Caco-2 (cell line): ENCODE measurements around the gene SYTL5. TPM values are rescaled to one million over a fixed set of nuclear protein-coding genes. Genes with fewer than 3 reads are reported as not detected.

Experiments used
- BruUV-seq: library from RNA; stranded (reverse); fragments of 400-500 nt; replicated peaks from 2 replicates; lab custom pipeline; 2021; lab: Mats Ljungman, UMichigan
- CTCF ChIA-PET: fragments of 300-600 bp; sonication (Branson Sonifier 250); formaldehyde crosslinking; loops from one replicate; lab custom pipeline; 2022; ENCODE audit warnings: antibody characterized with exemption; lab: Charles Lee
- POLR2A ChIA-PET: fragments of 300-600 bp; sonication (Branson Sonifier 250); formaldehyde crosslinking; loops from one replicate; lab custom pipeline; 2022; ENCODE audit warnings: antibody characterized with exemption; lab: Charles Lee
- DNase-seq, 2 experiments: peaks; one replicate each; pipeline versions ENCODE4 v3.0.0 to v3.0.0-alpha.2; 2020 to 2022
- H3K27me3 ChIP-seq: replicated peaks from 2 replicates; pipeline ENCODE4 v1.6.0; 2011; ENCODE audit warnings: low read length; ENCODE audit not compliant: control insufficient read depth, insufficient read depth
- H3K36me3 ChIP-seq: 2 replicates; pipeline ENCODE4 v1.5.1; 2011; ENCODE audit warnings: low read length; ENCODE audit not compliant: control insufficient read depth, insufficient read depth
- H3K4me1 ChIP-seq: fragments of 250-450 bp; sonication (Bioruptor Pico); 2 replicates; pipeline ENCODE4 v1.5.1; 2020; ENCODE audit warnings: mild to moderate bottlenecking
- H3K4me3 ChIP-seq: 2 replicates; pipeline ENCODE4 v1.5.1; 2011; ENCODE audit warnings: low read depth, mild to moderate bottlenecking, control low read depth, low read length
- H3K9me3 ChIP-seq: fragments of 250-450 bp; sonication (Bioruptor Pico); 2 replicates; pipeline ENCODE4 v1.5.1; 2020; ENCODE audit warnings: mild to moderate bottlenecking, moderate library complexity
- H3K27ac Mint-ChIP-seq: one replicate; pipeline ENCODE4 v1.8.0; 2022; ENCODE audit warnings: mixed read lengths; ENCODE audit not compliant: unreplicated experiment
- H3K27me3 Mint-ChIP-seq: one replicate; pipeline ENCODE4 v1.8.0; 2022; ENCODE audit warnings: mixed read lengths; ENCODE audit not compliant: insufficient read depth, unreplicated experiment
- H3K36me3 Mint-ChIP-seq: one replicate; pipeline ENCODE4 v1.8.0; 2022; ENCODE audit warnings: mild to moderate bottlenecking, mixed read lengths; ENCODE audit not compliant: insufficient read depth, unreplicated experiment
- H3K4me1 Mint-ChIP-seq: one replicate; pipeline ENCODE4 v1.8.0; 2022; ENCODE audit warnings: low read depth, mixed read lengths; ENCODE audit not compliant: unreplicated experiment
- H3K4me3 Mint-ChIP-seq: one replicate; pipeline ENCODE4 v1.8.0; 2022; ENCODE audit warnings: mild to moderate bottlenecking, moderate library complexity, mixed read lengths; ENCODE audit not compliant: unreplicated experiment
- H3K9me3 Mint-ChIP-seq: one replicate; pipeline ENCODE4 v1.8.0; 2022; ENCODE audit warnings: mixed read lengths; ENCODE audit not compliant: unreplicated experiment
- CTCF ChIP-seq, 2 experiments: fragments of 200-600 bp in 1 of 2; IDR thresholded peaks; 1 replicate in 1 of 2; 2 replicates in 1 of 2; pipeline versions ENCODE4 v1.5.1 to v1.8.0; 2011 to 2022; ENCODE audit warnings: antibody characterized with exemption in 1 of 2, control low read depth in 1 of 2, inconsistent platforms in 1 of 2, low read depth in 1 of 2, low read length in 1 of 2, mild to moderate bottlenecking in 1 of 2, moderate library complexity in 1 of 2; ENCODE audit not compliant: insufficient read depth in 1 of 2, severe bottlenecking in 1 of 2, unreplicated experiment in 1 of 2
- intact Hi-C: fragments of 100-400 bp; cut with micrococcal nuclease; formaldehyde crosslinking; loops from one replicate; pipeline ENCODE4 v1.10.0; 2022; ENCODE audit not compliant: unreplicated experiment
- total RNA-seq: library from RNA; stranded (reverse); gene quantifications from 2 replicates; pipeline ENCODE4 v1.2.3, GENCODE V29; 2022

The SYTL5 gene
- total RNA-seq, 1 experiment from 2014 or later, result 8.9 TPM

GRCh38 chrX:38170556-38170955 lies 164.2 kb downstream of the SYTL5 start:
- intact Hi-C loops, result no loop called here
- ChIA-PET POLR2A (no interaction called here), CTCF (interaction anchor here (0.6 to 0.8 kb wide), 2 partner anchors 228 to 265 kb away, joined by 3 to 7 read pairs; no protein-coding TSS in a partner anchor)
- Mint-ChIP-seq H3K27ac (no peak overlapping the region), H3K36me3 (no peaks in the 10 kb centered on the region), H3K9me3 (no peaks in the 10 kb centered on the region), H3K4me1 (no peaks in the 10 kb centered on the region), H3K4me3 (no peak overlapping the region), H3K27me3 (no peaks in the 10 kb centered on the region)
- no peak for TF ChIP-seq CTCF (IDR thresholded peaks at IDR 0.05; ENCODE audit: insufficient read depth in 1 of 2, low read depth in 1 of 2, low read length in 1 of 2, severe bottlenecking in 1 of 2, unreplicated experiment in 1 of 2)
- Histone ChIP-seq H3K4me3 (no peak overlapping the region), H3K27me3 (no peaks in the 10 kb centered on the region), H3K9me3 (no peaks in the 10 kb centered on the region), H3K4me1 (peaks cover 8% of the 10 kb centered on the region; the same call in 1 of the 2 replicates), H3K36me3 (no peaks in the 10 kb centered on the region)
- BruUV-seq, result no TSS peak
- no peak for DNase-seq

GRCh38 chrX:38172596-38172995 lies 166.2 kb downstream of the SYTL5 start:
- intact Hi-C loops, result no loop called here
- peak in 1 of 2 experiments; percentile 10 for DNase-seq
- no peaks in the 10 kb centered on the region for H3K9me3 ChIP-seq
- Mint-ChIP-seq H3K36me3 (no peaks in the 10 kb centered on the region), H3K4me3 (no peak overlapping the region), H3K4me1 (no peaks in the 10 kb centered on the region), H3K27me3 (no peaks in the 10 kb centered on the region), H3K27ac (no peak overlapping the region), H3K9me3 (no peaks in the 10 kb centered on the region)
- H3K36me3 ChIP-seq, result no peaks in the 10 kb centered on the region
- H3K27me3 ChIP-seq, result no peaks in the 10 kb centered on the region
- ChIA-PET POLR2A (no interaction called here), CTCF (interaction anchor here (0.9 kb wide), 1 partner anchor 267 kb away, joined by 3 read pairs; no protein-coding TSS in a partner anchor)
- H3K4me1 ChIP-seq, result no peaks in the 10 kb centered on the region
- H3K4me3 ChIP-seq, result no peak overlapping the region
- no TSS peak for BruUV-seq
- TF ChIP-seq CTCF (IDR thresholded peaks at IDR 0.05; ENCODE audit: insufficient read depth in 1 of 2, low read depth in 1 of 2, low read length in 1 of 2, severe bottlenecking in 1 of 2, unreplicated experiment in 1 of 2), result no peak

- no peaks in the 10 kb centered on the region for H3K9me3 Mint-ChIP-seq
- H3K4me1 Mint-ChIP-seq, result no peaks in the 10 kb centered on the region
- Histone ChIP-seq H3K4me3 (no peak overlapping the region), H3K4me1 (no peaks in the 10 kb centered on the region), H3K36me3 (no peaks in the 10 kb centered on the region), H3K9me3 (no peaks in the 10 kb centered on the region), H3K27me3 (no peaks in the 10 kb centered on the region)
- H3K36me3 Mint-ChIP-seq, result no peaks in the 10 kb centered on the region
- no peak overlapping the region for H3K4me3 Mint-ChIP-seq
- TF ChIP-seq CTCF (IDR thresholded peaks at IDR 0.05; ENCODE audit: insufficient read depth in 1 of 2, low read depth in 1 of 2, low read length in 1 of 2, severe bottlenecking in 1 of 2, unreplicated experiment in 1 of 2), result peak; percentile 53 to 55
- DNase-seq, result peak; percentile 51 to 57
- peaks cover under 1% of the 10 kb centered on the region for H3K27me3 Mint-ChIP-seq
- ChIA-PET CTCF (interaction anchor here (0.9 to 1.4 kb wide), 3 partner anchors 8 to 429 kb away, joined by 3 to 7 read pairs (median 3); no protein-coding TSS in a partner anchor), POLR2A (no interaction called here)
- intact Hi-C loops, result loop anchor here (1.0 to 5.0 kb wide), 4 partner anchors 249 to 430 kb away; no protein-coding TSS in a partner anchor
- no peak overlapping the region for H3K27ac Mint-ChIP-seq
- BruUV-seq, result no TSS peak
Observed at GRCh38 chrX:38175139-38175538, 168.8 kb downstream of the SYTL5 start.
